Uterus (tissue), 2 donors: ENCODE results near the gene TTLL3.

ENCODE experiments used
- POLR2A ChIP-seq, 2 donors: fragments of 450-650 bp; IDR thresholded peaks; one replicate each; pipeline ENCODE4 v1.6.1; 2016; ENCODE audit warnings: antibody characterized with exemption in 2 of 2, mild to moderate bottlenecking in 1 of 2, moderate library complexity in 1 of 2
- TF ChIP-seq, protein P1 (sequence below), 4 experiments: fragments of 200-600 bp in 2 of 4; fragments of 450-650 bp in 2 of 4; sonication (generic) in 2 of 4; IDR thresholded peaks; one replicate each; pipeline ENCODE4 v1.5.1; 2016 to 2019; ENCODE audit warnings: antibody characterized with exemption in 4 of 4, mild to moderate bottlenecking in 2 of 4, moderate library complexity in 1 of 4

DNA sequence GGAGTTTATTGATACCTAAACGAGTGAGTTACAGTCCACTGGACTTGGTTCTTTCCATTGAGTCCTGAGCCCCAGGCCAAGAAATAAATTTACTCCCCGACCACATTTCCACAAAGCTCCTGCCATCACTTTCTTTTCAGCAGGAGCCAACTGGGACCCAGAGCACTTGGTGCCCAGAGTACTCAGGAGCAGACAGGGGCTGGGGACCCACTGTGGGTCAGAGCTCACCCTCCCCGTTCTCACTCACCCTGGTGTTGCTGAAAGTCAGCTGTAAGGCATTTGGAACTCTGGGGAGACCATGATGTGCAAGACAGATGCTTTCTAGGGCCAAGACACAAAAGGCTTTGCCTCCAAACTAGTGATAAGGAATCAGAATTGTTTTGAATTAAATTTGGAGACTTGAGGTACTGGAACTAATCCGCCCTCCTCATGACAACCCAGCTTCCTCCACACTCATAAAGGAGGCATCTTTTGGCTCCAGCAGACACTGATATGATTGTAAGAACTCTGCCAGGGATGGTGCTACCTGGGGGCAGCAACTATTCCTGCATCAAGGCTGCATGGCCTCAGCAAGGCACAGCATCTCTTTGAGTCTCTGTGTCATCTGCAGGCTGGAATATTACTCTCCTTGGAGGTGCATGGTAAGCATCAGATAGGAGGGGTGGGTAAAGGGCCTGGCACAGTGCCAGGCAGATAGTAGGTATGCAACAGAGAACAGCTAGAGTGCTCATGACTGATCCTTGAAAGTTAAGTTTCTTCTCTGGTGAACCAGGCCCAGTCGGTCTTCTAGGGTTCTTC is 33.0 kb upstream of the TTLL3 start:
- TF ChIP-seq, protein P1, sequence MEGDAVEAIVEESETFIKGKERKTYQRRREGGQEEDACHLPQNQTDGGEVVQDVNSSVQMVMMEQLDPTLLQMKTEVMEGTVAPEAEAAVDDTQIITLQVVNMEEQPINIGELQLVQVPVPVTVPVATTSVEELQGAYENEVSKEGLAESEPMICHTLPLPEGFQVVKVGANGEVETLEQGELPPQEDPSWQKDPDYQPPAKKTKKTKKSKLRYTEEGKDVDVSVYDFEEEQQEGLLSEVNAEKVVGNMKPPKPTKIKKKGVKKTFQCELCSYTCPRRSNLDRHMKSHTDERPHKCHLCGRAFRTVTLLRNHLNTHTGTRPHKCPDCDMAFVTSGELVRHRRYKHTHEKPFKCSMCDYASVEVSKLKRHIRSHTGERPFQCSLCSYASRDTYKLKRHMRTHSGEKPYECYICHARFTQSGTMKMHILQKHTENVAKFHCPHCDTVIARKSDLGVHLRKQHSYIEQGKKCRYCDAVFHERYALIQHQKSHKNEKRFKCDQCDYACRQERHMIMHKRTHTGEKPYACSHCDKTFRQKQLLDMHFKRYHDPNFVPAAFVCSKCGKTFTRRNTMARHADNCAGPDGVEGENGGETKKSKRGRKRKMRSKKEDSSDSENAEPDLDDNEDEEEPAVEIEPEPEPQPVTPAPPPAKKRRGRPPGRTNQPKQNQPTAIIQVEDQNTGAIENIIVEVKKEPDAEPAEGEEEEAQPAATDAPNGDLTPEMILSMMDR (IDR thresholded peaks at IDR 0.05), result no peak
- TF ChIP-seq POLR2A (IDR thresholded peaks at IDR 0.05), result no peak
